Muscle of arm (tissue), 12 donors: ENCODE results near the gene FAM89B. TPM values are rescaled to one million over a fixed set of nuclear protein-coding genes. Genes with fewer than 3 reads are reported as not detected.
A peak's percentile ranks its signal among the peaks of the same experiment; 100 is the strongest.

ENCODE experiments used
- DNase-seq: peaks from one replicate; pipeline ENCODE4 v3.0.0-alpha.2; 2013
- polyA plus RNA-seq, 12 donors: library from polyadenylated mRNA; unstranded; fragments of 120-200 nt; gene quantifications; one replicate each; pipeline ENCODE4 v1.2.1, GENCODE V29; 2013; ENCODE audit not compliant: insufficient read length in 12 of 12

Gene FAM89B
- polyA plus RNA-seq, 12 donors, result 22.5 to 55.2 (median 29.4) TPM; not detected in 1

DNA sequence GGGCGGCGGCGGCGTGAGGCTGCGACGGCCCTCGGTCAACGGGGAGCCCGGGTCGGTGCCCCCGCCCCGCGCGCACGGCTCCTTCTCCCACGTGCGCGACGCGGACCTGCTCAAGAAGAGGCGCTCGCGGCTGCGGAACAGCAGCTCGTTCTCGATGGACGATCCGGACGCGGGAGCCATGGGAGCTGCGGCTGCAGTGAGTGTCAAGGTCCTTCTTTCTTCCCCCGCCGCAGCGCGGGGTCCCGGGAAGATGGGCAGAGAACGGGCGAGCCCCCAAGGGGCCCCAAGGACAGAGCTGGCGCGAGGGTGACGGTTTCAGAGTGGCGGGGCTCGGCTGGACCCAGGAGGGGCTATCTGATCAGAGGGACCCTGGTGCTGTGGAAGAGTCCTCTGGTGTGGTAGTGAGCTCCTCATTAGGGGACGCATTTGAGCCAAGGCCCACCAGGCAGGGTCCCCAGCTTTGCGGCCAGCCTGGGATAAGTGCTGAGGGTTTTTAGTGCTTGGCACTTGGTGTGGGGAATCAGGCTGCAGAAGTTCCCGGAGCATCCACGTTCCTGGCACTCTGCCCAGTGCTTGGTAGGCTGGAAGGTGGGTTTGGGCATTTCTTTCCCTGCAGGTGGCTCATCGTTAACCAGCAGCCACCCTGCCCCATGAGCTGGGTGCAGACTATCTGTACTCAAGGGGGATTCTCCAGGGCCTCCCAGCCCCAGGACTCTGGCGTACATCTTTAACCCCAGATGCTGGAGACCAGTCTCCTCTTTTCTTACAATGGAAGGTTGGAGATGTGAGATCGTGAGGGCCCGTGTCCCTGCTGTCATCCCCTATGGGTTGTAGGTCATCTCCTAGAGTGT lies 13.3 kb downstream of the FAM89B start:
- no peak for DNase-seq

GRCh38 chr11:65586247-65586630 lies 13.9 kb downstream of the FAM89B start:
- DNase-seq, result no peak

- no peak for DNase-seq
These were observed 14.3 kb downstream of the FAM89B start for GRCh38 chr11:65586676-65587075.

GRCh38 chr11:65588199-65589054 lies 16.1 kb downstream of the FAM89B start:
- no peak for DNase-seq

DNA sequence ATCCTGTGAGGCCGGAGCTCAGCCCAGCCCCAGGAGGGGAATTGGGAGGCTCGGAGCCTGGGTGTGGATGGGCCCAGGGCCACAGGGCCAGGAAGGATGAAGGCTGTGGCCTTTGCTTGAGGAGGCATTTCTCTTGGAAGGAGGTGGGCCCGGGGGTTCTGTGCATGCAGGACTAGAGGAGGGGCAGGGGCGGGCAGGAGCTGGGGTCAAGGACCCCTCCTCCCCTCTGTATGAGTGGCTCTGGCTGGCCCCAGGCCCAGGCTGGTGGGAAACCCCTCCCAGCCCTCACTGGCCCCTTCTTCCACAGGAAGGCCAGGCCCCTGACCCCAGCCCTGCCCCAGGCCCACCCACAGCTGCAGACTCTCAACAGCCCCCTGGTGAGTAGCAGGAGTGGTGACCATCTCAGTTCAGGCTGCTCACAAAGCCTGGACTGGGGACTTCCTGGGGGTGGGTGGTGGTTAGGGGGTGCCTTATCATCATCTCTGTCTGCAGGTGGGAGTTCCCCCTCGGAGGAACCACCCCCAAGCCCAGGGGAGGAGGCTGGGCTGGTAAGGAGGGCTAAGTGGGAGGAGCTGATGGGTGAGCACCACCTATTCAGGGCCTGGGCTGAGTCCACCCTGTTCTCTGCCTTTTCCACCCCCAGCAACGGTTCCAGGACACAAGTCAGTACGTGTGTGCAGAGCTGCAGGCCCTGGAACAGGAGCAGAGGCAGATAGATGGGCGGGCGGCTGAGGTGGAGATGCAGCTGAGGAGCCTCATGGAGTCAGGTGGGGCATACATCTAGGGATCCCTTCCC lies 17.3 kb downstream of the FAM89B start:
- DNase-seq, result no peak

GRCh38 chr11:65590240-65590738 lies 18.0 kb downstream of the FAM89B start:
- peak; percentile 82 for DNase-seq

GRCh38 chr11:65591939-65592857 lies 19.9 kb downstream of the FAM89B start:
- no peak for DNase-seq

- DNase-seq, result no peak
These were observed 20.6 kb downstream of the FAM89B start for GRCh38 chr11:65592858-65593517.

DNA sequence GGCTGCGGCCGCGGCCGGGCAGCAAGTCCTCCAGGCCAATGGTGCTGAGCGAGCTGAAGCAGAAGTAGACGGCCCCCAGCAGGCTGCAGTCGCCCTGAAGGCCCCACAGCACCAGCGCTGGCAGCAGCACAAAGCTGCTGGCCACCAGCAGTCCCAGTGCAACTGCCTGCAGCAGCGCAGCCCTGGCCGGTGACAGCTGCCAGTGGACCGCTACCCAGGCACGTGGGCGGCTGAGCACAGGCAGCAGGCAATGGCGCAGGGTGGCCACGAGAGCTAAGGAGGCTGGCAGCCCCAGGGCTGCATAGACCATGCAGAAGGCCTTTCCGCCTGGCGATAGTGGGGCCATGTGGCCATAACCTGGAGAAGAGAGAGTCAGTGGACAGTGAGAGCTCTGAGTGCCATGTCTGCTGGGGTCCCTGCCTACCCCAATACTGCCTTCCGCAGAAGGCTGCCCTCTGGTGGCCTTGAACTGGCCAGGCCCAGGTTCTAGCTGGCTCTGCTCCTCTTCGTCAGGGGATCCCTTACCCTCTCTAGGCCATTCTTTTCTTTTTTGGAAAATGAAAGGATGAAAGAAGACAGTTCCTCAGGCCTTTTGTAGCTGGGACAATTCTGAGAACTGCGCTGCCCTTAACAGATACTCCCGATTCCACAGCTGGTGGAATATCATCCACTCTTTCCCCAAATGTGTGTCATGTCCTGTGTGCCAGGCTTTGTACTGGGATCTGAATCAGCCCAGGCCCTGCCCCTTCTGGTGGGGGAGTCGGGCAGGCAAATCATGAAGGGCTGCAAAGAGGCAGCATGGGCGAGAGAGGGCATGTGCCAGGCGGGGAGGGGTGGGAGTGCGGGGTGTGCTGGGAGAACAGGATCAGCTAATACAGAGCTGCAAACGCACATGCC lies 21.4 kb downstream of the FAM89B start:
- DNase-seq, result no peak

DNA sequence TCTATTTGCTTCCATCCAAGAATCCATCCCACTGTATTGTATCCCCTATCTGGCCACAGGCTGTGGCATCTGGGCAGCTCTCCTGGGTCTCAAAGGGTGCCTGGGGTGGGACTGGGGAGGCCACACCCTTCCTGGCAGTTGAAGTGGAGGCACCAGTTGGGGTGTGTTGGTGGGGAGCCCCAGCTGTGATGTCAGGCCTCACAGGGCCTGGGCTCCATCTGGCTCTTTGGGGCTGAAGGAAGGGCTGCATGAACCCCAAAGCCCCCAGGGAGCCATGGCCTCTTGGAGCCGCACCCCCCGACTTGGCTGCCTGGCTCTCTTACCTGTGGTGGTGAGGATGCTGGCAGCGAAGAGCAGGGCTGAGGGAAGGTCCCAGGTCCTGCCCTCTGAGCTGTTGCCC lies 22.8 kb downstream of the FAM89B start:
- no peak for DNase-seq

GRCh38 chr11:65595543-65596281 lies 23.4 kb downstream of the FAM89B start, which contains the start of gene KCNK7:
Gene KCNK7 (minus strand): TSS chr11:65595800. CDS start chr11:65595772, 28 bp downstream.
- DNase-seq, result no peak

GRCh38 chr11:65596520-65596919 lies 24.2 kb downstream of the FAM89B start:
- DNase-seq, result no peak

GRCh38 chr11:65598258-65598699 lies 25.9 kb downstream of the FAM89B start:
- no peak for DNase-seq

DNA sequence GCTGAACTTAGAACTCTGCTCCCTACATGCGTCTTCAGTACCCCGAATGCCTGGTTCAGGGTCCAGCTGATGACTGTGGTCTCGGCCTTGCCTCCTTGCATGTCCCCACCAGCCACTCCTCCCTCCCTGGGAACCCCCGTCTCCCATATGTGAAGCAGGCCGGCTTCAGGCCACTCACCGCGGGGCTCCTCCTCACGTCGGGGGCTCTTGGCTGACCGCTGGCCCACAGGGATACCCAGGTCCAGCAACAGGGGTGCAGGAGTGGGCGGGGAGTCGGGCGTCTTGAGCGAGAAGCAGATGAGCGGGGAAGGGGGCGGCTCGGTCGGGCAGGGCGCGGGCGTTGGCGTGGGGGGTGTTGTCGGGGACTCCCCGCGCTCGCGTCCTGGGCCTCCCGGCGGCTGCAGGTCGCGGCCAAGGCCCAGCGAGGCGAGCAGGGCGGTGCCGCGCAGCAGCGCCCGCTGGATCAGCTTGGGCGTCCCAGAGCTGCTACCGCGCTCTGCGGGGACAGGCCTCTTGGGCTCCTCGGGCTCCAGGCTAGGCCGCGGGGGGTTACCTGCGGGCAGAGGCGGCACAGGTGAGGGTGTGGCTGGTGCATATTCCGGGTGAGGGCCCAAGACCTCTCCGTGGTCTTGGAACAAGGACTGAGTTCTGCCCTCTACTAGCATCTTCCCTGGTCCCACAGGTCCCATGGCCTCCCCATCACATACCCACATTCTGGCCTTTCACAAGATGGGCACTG lies 27.0 kb downstream of the FAM89B start:
- DNase-seq, result no peak

DNA sequence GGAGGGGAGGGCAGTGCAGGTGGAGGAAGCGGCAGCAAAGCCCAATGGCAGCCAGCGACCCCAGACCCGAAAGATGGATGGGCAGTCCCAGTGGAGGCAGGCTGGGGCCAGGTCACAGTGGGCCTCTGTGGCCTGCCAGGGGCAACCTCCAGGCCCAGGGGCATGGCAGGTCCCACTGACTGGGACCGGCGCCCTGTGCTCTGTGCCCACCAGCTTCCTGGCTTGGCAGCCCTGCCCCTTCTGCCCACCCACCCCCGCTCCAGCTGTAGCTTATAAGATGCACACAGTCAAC lies 27.6 kb downstream of the FAM89B start:
- no peak for DNase-seq

DNA sequence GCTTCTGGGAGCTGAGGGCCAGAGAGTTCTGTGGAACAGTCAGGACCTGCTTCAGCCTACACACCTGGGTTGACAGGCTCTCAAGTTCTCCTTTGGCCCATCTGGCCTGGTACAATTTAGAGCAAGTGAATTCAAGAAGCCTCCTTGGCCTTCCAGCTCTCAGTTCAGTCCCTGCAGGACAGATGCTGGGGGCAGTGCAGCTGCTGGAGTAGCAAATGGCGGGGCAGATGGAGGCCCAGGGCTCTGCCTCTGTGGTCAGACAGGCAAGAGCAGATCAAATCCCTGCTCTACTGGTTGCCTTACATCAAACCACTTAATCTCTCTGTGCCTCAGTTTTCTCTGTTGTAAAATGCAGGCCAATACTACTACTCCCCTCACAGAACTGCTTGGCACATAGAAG lies 31.9 kb downstream of the FAM89B start:
- DNase-seq, result no peak

GRCh38 chr11:65606876-65607613 lies 34.7 kb downstream of the FAM89B start:
- peak; percentile 92 for DNase-seq
